ENCODE data around the gene HCRTR1.

DNA sequence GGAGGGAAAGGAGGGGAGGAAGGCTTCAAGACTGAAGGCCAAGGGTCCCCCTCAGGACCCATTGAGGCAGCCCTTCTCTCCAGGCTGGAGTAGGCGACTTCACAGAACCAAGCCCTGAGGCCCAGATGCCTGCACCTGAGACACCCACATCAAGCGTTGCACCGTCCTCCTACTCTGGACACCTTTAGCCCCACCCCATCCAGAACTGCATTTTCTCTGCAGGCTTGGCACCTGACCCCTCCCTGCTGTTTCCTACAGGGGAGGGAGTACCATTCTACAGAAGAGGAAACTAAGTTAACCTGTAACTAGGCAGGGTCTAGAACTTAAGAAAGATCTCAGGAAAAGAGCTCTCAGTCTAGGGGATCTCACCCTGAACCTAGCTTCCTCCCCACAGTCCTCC lies 15.2 kb downstream of the HCRTR1 start:
- TF ChIP-seq, protein P1, sequence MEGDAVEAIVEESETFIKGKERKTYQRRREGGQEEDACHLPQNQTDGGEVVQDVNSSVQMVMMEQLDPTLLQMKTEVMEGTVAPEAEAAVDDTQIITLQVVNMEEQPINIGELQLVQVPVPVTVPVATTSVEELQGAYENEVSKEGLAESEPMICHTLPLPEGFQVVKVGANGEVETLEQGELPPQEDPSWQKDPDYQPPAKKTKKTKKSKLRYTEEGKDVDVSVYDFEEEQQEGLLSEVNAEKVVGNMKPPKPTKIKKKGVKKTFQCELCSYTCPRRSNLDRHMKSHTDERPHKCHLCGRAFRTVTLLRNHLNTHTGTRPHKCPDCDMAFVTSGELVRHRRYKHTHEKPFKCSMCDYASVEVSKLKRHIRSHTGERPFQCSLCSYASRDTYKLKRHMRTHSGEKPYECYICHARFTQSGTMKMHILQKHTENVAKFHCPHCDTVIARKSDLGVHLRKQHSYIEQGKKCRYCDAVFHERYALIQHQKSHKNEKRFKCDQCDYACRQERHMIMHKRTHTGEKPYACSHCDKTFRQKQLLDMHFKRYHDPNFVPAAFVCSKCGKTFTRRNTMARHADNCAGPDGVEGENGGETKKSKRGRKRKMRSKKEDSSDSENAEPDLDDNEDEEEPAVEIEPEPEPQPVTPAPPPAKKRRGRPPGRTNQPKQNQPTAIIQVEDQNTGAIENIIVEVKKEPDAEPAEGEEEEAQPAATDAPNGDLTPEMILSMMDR (IDR thresholded peaks at IDR 0.05): no peak
- no peak for TF ChIP-seq POLR2A (IDR thresholded peaks at IDR 0.05)

Measured in heart left ventricle (tissue), 13 donors.